ENCODE data around the gene SEC61B.
"Not testable (repeated sequence)": the region's sequence is repeated elsewhere in the genome, so short reads cannot be mapped to it uniquely, and the experiment has no call there.

The SEC61B gene

GRCh38 chr9:99192786-99193465 lies 29.2 kb upstream of the SEC61B start:
- DNase-seq: no peak

- DNase-seq: no peak
These were observed 28.6 kb upstream of the SEC61B start for GRCh38 chr9:99193466-99193821.

DNA sequence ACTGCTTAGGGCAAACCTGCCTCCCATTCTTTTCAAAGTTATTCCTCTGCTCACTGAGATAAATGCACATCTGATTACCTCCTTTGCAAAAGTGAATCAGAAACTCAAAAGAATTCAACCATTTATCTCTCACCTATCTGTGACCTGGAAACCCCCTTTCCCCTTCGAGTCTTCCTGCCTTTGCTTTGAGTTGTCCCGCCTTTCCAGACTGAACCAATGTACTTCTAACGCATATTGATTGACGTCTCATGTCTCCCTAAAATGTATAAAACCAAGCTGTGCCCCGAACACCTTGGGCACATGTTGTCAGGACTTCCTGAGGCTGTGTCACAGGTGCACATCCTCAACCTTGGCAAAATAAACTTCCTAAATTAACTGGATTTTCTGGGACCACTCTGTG lies 25.6 kb upstream of the SEC61B start:
- DNase-seq: not testable (repeated sequence)

DNA sequence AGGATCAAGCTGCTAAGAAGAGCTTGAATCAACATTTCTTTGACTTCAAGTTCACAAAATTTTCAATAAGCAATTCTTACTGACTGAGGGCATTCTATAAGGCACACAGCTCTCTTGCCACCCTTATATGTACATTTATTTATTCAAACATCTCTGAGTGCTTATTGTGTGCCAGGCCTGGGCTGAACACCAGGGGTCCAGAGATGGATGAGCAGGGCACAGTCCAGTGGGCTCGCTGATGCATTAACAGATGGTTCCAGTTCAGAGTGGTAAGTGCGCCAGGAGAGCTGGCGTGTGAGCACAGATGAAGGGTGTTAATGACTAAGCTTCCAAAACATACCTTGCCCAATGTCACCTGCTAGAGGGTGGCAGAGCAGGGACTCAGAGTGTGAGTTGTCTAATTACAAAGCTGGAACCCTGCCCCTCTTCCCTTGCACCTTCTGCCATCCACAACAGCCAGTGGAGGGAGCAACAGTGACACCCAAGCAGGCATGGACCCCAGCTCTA lies 24.9 kb upstream of the SEC61B start:
- no peak for DNase-seq

GRCh38 chr9:99197987-99198386 lies 24.1 kb upstream of the SEC61B start:
- no peak for DNase-seq

- no peak for DNase-seq
These were observed 22.0 kb upstream of the SEC61B start for GRCh38 chr9:99199938-99200539.

DNA sequence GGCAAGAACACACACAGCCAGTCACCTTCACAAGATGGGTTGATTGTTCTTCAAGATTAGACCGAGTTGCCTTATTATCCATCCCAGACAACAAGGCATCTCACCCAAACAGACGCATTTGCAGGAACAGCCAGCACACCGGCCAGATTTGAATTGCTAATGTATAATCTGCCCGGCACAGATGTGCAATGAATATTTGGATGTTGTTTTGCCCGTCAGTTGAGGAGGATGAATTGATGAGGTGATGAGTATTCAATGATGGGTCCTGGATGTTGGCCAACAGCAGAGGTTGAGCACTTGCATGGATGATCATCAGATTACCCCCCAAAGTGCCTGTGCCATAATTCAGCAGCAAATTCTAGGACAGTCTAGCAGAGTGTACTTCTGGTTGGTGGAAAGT lies 20.5 kb upstream of the SEC61B start:
- no peak for DNase-seq

DNA sequence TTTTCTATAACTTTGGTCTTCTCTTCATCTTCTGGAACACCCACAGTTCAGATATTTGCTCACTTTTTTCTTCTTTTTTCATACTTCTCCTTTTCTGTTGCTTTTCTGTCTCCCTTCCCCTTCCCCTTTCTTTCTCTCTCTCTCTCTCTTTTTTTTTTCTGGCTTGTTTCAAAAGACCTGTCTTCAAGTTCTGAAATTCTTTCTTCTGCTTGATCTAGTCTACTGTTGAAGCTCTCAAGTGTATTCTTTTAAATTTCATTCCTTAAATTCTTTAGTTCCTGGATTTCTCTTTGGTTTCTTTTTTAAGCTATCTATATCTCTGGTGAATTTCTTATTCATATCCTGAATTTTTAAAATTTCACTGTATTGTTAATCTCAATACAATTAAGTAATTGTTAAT lies 11.5 kb upstream of the SEC61B start:
- DNase-seq: no peak

DNA sequence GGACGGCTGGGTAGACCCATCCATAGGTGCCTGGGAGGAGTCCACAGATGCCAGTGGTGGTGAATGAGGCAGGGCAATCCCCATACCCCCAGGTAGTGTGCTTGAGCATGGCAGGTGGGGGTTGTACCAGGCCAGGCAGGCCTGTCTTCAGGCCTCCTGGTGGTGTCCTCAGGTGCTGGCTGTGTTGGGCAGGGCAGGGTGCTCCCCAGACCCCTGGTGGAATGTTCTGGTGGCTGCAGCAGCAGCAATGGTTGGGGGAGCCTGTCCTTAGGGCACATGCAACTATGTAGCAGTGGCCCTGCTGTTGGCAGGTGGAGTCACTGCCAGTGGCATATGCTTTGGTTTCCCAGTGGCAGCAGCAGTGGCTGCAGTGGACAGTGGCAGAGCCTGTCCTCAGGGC lies 10.3 kb upstream of the SEC61B start:
- no peak for DNase-seq

- no peak for DNase-seq
These were observed 8.9 kb upstream of the SEC61B start for GRCh38 chr9:99213197-99213596.

GRCh38 chr9:99216073-99216472 lies 6.0 kb upstream of the SEC61B start:
- no peak for DNase-seq

DNA sequence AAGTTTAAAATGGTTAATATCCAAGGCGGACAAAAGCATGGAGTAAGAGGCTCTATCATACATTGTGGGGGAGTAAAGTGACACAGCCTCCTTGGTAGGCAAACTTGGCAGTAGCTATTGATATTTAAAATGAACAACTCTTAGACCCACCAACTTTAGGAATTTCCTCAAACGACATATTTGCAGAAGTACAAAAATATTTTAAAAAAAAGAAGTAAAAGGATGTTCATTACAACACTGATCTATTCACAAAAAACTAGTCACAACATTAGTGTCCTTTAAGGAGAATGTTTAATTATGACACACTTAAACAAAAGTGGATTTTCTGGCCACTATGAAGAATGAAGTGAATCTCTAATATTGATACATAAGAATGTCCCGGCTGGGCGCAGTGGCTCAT lies 2.1 kb upstream of the SEC61B start:
- no peak for DNase-seq

- DNase-seq: no peak
These were observed 839 bp upstream of the SEC61B start for GRCh38 chr9:99221266-99221620.

DNA sequence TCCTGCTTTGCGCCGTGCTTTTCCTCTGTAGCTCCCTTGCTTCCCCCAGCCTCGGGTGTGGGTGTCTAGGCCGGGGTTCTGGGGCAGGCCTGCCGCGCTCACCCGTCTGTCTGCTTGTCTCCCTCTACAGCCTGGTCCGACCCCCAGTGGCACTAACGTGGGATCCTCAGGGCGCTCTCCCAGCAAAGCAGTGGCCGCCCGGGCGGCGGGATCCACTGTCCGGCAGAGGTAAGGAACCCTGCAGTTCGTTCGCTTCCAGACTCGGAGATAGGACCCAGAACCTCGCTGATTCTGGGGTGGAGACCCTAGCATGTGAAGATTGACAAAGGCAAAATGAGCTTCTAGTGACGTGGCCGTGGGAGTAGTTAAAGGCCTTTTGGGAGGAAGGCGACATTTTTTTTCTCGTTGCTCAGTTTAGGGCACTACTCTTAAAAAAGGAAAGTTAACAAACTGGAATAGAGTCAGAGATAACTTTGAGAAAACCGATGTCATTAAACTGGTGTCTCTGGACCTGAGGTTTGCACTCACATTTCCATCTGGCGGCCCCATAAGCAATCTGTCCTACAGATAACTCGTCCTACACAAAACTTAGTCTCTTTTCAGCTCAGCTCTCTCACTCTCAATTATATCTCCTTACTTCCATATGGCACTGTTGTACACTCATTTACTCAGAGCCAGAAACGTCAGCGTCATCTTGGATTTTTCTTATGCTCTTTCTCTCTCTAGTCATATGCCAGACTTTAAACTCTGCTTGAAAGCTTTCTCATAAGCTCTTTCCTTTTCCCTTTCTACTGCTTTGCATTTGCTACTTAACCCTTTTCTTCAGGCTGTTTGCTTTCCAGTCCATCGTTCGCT lies 561 bp downstream of the SEC61B start:
- no peak for DNase-seq

- no peak for DNase-seq
These were observed 2.4 kb downstream of the SEC61B start for GRCh38 chr9:99224445-99224844.

- no peak for DNase-seq
These were observed 4.0 kb downstream of the SEC61B start for GRCh38 chr9:99226054-99226453.

GRCh38 chr9:99230206-99230605 lies 8.1 kb downstream of the SEC61B start:
- DNase-seq: no peak

DNA sequence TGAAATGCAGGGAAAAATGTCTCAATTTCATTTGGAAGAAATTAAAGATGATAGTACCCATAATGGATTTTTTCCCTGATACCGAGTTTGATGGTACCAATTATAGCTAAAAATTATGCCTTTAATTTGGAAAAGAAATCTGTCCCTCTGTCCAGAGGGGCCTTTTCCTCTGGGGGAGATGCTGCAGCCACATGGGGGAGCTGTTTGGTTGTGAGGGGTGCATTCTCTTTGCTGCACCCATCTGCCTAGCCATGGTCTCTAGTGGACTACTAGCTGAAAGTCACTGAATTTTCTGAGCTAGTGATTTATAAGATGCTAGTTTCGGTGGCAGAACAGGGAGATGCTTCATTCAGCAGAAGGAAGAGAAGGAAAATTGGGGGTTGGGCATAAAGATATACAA lies 9.6 kb downstream of the SEC61B start:
- no peak for DNase-seq

- no peak for DNase-seq
These were observed 12.5 kb downstream of the SEC61B start for GRCh38 chr9:99234618-99235017.

DNA sequence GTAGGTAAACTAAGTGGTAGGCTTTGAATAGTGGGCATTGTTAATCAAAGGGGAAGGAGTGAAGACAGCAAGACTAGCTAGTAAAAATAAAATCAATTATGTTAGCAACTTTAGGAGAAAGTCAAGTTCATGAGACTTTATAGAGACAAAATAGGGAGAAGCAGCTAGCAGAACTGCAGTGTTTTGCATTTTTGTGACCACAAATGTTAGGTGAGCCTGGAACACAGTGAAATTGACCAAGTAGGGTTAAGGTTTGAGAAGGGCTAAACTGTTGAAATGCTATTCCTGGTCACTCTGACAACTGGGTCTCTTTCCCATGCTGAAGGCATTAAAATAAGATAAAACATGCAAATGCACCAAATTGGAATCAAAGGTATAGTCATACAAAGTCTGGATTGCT lies 13.0 kb downstream of the SEC61B start:
- DNase-seq: no peak

DNA sequence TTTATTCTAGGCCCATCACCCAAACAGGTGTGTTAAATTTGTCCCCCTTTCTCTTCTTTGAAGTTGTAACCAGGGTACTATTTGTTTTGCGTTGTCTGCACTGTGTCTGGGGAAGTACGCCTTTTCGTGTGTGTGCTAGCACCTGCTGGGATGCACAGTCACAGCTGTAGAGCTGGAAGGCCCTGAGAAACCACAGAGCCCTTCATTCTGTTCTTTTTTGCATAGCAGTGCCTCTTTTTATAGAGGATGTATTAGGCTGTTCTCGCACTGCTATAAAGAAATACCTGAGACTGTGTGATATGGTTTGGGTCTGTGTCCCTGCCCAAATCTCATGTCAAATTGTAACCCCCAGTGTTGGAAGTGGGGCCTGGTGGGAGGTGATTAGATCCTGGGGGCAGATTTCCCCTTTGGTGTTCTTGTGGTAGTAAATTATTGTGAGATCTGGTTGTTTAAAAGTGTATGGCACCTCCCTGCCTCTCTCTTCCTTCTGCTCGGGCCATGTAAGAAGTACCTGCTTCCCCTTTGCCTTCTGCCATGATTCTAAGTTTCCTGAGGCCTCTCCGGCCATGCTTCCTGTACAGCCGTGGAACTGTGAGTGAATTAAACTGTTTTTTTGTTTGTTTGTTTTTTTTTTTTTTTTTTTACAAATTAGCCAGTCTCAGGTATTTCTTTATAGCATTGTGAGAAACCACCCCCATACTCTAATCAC lies 14.0 kb downstream of the SEC61B start:
- DNase-seq: no peak

- DNase-seq: no peak
These were observed 15.3 kb downstream of the SEC61B start for GRCh38 chr9:99237356-99237755.

GRCh38 chr9:99237849-99238248 lies 15.8 kb downstream of the SEC61B start:
- DNase-seq: not testable (repeated sequence)

Data from NCI-H1092 (cell line).